ENCODE results near the gene SPATA31D3. TPM values are rescaled to one million over a fixed set of nuclear protein-coding genes. Genes with fewer than 3 reads are reported as not detected.
A peak's percentile ranks its signal among the peaks of the same experiment; 100 is the strongest.
"Not testable (repeated sequence)": the region's sequence is repeated elsewhere in the genome, so short reads cannot be mapped to it uniquely, and the experiment has no call there.

The SPATA31D3 gene
- total RNA-seq: not detected in 2 replicates
- polyA plus RNA-seq: not detected in 2 replicates
- not detected in 2 replicates for polyA plus RNA-seq (2012)
- polyA minus RNA-seq (ENCODE audit: low replicate concordance): not detected in 2 replicates

GRCh38 chr9:81943393-81943792, at the start of gene SPATA31D3:
Gene SPATA31D3 (plus strand): TSS chr9:81943500. CDS start chr9:81943586, 86 bp downstream.
- H3K4me1 ChIP-seq (ENCODE audit: control insufficient read depth, extremely low read depth, insufficient read depth, low read length); H3K9me3 ChIP-seq (ENCODE audit: control insufficient read depth, insufficient read depth, low read depth, low read length); H3K9ac ChIP-seq (ENCODE audit: insufficient read depth, low read length); DNase-seq (ENCODE audit: low read depth in 2 of 2); H3K79me2 ChIP-seq (ENCODE audit: control insufficient read depth, insufficient read depth, low read length); H4K20me1 ChIP-seq (ENCODE audit: control insufficient read depth, extremely low read depth, insufficient read depth, low read length); H3K27ac ChIP-seq (ENCODE audit: insufficient read depth, low read length); H2AFZ ChIP-seq (ENCODE audit: low read length); H3K27me3 ChIP-seq (ENCODE audit: control insufficient read depth, insufficient read depth, low read length); H3K36me3 ChIP-seq (ENCODE audit: control insufficient read depth, insufficient read depth, low read length); H3K4me2 ChIP-seq (ENCODE audit: extremely low read depth, insufficient read depth, low read length); H3K4me3 ChIP-seq (replicated peaks in 1 of 4; ENCODE audit: control extremely low read depth in 1 of 4, insufficient read depth in 1 of 4, low read depth in 3 of 4, low read length in 4 of 4): not testable (repeated sequence)

- no peak overlapping the region for H3K4me2 ChIP-seq (ENCODE audit: extremely low read depth, insufficient read depth, low read length)
- TF ChIP-seq EZH2 (IDR thresholded peaks at IDR 0.05; ENCODE audit: low read length, missing control alignments) (no peak), CTCF (conservative IDR thresholded peaks at IDR 0.05 in 1 of 2, IDR thresholded peaks at IDR 0.05 in 1 of 2; ENCODE audit: low read depth in 1 of 2, low read length in 2 of 2) (no peak)
- DNase-seq (ENCODE audit: low read depth in 2 of 2): peak in 1 of 2 donors; percentile 49
- H3K4me3 ChIP-seq (replicated peaks in 1 of 4; ENCODE audit: control extremely low read depth in 1 of 4, insufficient read depth in 1 of 4, low read depth in 3 of 4, low read length in 4 of 4): no peak overlapping the region
- no peaks in the 10 kb centered on the region for H3K9me3 ChIP-seq (ENCODE audit: control insufficient read depth, insufficient read depth, low read depth, low read length)
- no peaks in the 10 kb centered on the region for H3K4me1 ChIP-seq (ENCODE audit: control insufficient read depth, extremely low read depth, insufficient read depth, low read length)
- no peak overlapping the region for H3K27ac ChIP-seq (ENCODE audit: insufficient read depth, low read length)
- H3K36me3 ChIP-seq (ENCODE audit: control insufficient read depth, insufficient read depth, low read length): no peaks in the 10 kb centered on the region
- H3K27me3 ChIP-seq (ENCODE audit: control insufficient read depth, insufficient read depth, low read length): no peaks in the 10 kb centered on the region
- no peak overlapping the region for H3K9ac ChIP-seq (ENCODE audit: insufficient read depth, low read length)
- H4K20me1 ChIP-seq (ENCODE audit: control insufficient read depth, extremely low read depth, insufficient read depth, low read length): no peaks in the 10 kb centered on the region
- H2AFZ ChIP-seq (ENCODE audit: low read length): no peak overlapping the region
- no peaks in the 10 kb centered on the region for H3K79me2 ChIP-seq (ENCODE audit: control insufficient read depth, insufficient read depth, low read length)
These were observed 49.4 kb upstream of the SPATA31D3 start for GRCh38 chr9:81893929-81894328.

- Histone ChIP-seq H3K4me2 (ENCODE audit: extremely low read depth, insufficient read depth, low read length) (no peak overlapping the region), H3K27me3 (ENCODE audit: control insufficient read depth, insufficient read depth, low read length) (no peaks in the 10 kb centered on the region), H3K4me1 (ENCODE audit: control insufficient read depth, extremely low read depth, insufficient read depth, low read length) (no peaks in the 10 kb centered on the region)
These were observed 48.4 kb upstream of the SPATA31D3 start for GRCh38 chr9:81894891-81895290.

More at GRCh38 chr9:81894891-81895290, 48.4 kb upstream of the SPATA31D3 start:
- Histone ChIP-seq H3K27ac (ENCODE audit: insufficient read depth, low read length) (no peak overlapping the region), H3K4me3 (replicated peaks in 1 of 4; ENCODE audit: control extremely low read depth in 1 of 4, insufficient read depth in 1 of 4, low read depth in 3 of 4, low read length in 4 of 4) (no peak overlapping the region), H3K9me3 (ENCODE audit: control insufficient read depth, insufficient read depth, low read depth, low read length) (no peaks in the 10 kb centered on the region), H3K36me3 (ENCODE audit: control insufficient read depth, insufficient read depth, low read length) (no peaks in the 10 kb centered on the region), H4K20me1 (ENCODE audit: control insufficient read depth, extremely low read depth, insufficient read depth, low read length) (no peaks in the 10 kb centered on the region), H3K9ac (ENCODE audit: insufficient read depth, low read length) (no peak overlapping the region), H2AFZ (ENCODE audit: low read length) (no peak overlapping the region), H3K79me2 (ENCODE audit: control insufficient read depth, insufficient read depth, low read length) (no peaks in the 10 kb centered on the region)
- TF ChIP-seq CTCF (conservative IDR thresholded peaks at IDR 0.05 in 1 of 2, IDR thresholded peaks at IDR 0.05 in 1 of 2; ENCODE audit: low read depth in 1 of 2, low read length in 2 of 2) (no peak), EZH2 (IDR thresholded peaks at IDR 0.05; ENCODE audit: low read length, missing control alignments) (no peak)
- peak in 1 of 2 donors; percentile 45 for DNase-seq (ENCODE audit: low read depth in 2 of 2)
